Putamen (tissue), 1 donor: ENCODE measurements around the gene SIN3B.
"Not testable (repeated sequence)": the region's sequence is repeated elsewhere in the genome, so short reads cannot be mapped to it uniquely, and the experiment has no call there.

Experiments used
- DNase-seq: peaks from one replicate; pipeline ENCODE4 v3.0.0-alpha.2; 2016; ENCODE audit warnings: low spot score

Gene SIN3B

DNA sequence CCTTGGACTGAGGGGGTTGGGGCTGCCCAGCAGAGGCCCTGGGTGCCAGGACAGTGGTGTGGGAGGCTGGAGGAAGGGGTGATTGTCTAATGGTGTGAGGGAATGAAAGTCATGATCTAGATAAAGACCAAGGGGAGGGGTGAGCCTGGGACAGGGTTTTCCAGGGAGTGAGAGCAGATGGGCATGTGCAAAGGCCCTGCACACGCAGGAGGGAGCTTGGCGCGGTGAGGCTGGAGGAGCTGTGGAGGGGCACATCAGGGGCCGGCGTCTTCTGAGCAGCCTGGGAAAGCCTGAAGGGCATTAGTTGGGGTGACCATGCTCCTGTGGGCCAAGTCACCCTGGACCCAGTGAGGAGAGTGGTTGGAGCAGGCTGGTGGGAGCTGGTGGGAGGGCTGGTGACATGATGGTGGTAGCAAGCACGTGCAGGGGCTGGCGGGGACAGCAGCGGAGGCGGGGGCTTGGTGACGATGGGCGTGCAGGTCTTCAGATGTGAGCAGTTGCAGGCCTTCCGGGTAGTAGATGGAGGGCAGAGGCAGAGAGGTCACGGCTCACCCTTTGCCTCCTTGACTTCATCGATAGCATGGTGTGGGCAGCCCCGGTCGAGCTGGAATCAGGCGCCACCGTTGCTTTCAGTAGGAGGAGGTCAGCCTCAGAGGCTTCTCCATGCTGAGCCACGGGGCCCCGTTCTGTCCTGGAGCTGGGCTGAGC lies 39.4 kb downstream of the SIN3B start:
- DNase-seq, result no peak

DNA sequence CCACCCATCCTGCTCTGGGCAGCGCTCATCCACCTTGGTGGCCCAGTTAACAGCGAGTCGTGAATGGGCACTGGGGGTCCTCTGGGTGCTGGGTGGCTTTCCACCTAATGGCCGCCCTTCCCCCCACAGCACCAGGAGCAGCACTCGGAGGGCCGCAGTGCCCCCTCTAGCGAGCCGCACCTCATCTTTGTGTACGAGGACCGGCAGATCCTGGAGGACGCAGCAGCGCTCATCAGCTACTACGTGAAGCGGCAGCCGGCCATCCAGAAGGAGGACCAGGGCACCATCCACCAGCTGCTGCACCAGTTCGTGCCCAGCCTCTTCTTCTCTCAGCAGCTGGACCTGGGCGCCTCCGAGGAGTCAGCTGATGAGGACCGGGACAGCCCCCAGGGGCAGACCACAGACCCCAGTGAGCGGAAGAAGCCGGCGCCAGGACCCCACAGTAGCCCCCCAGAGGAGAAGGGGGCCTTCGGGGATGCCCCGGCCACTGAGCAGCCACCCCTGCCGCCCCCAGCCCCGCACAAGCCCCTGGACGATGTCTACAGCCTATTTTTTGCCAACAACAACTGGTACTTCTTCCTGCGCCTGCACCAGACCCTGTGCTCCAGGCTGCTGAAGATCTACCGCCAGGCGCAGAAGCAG lies 40.3 kb downstream of the SIN3B start:
- no peak for DNase-seq

DNA sequence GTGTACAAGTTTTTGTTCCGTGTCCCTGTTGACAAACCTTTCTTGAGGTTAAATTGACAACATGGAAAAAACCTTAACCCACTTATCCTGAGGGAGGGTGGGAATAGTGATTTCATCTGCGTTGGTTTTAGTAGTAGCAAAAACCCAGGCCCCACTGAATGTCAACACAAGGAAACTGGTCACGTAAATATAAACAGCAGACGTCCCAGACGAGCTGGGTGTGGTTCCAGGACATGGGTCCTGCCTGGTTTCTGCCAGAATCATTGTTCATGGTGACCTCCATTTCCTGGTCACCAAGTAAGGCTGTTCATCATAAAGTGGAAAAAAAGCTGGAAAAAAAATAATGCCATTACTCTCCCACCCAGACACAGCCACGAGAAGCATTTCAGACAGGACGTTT lies 42.7 kb downstream of the SIN3B start:
- no peak for DNase-seq

DNA sequence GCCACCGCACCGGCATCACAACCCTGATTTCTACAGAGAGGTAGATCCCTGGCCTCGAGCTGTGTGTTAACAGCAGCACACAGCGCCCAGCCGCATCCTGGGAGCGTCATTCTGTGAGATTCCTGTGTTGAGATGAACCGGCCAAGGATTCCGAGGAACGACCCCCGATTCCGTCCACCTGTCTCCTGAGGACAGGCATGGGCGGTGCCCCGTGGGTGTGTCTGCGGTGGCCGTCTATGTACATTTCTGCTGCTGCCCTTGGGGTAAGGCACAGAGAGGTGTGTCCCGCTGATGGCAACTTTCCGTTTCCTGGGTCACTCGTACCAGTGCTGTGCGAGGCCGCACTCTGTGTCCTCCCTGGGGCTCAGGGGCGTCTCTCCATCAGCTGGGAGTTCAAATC lies 43.5 kb downstream of the SIN3B start:
- DNase-seq, result no peak

DNA sequence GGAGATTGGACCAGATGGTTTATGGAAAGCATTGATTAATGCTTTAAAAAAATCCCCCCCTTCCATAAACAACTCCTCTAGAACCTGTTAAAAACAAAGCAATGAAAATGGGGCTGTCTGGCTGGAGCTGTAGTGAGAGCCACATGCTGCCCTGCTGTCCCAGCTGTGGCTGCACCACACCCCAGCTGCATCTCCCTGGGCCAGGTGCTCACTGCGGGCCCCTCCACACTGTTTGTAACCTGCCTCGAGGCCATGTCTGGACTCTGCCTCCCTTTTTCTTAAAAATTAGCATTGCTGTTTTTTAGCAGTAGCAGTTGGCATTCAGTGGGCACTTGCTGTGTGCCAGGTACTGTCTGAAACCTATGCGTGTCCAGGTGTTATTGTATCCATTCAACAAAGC lies 44.4 kb downstream of the SIN3B start:
- no peak for DNase-seq

DNA sequence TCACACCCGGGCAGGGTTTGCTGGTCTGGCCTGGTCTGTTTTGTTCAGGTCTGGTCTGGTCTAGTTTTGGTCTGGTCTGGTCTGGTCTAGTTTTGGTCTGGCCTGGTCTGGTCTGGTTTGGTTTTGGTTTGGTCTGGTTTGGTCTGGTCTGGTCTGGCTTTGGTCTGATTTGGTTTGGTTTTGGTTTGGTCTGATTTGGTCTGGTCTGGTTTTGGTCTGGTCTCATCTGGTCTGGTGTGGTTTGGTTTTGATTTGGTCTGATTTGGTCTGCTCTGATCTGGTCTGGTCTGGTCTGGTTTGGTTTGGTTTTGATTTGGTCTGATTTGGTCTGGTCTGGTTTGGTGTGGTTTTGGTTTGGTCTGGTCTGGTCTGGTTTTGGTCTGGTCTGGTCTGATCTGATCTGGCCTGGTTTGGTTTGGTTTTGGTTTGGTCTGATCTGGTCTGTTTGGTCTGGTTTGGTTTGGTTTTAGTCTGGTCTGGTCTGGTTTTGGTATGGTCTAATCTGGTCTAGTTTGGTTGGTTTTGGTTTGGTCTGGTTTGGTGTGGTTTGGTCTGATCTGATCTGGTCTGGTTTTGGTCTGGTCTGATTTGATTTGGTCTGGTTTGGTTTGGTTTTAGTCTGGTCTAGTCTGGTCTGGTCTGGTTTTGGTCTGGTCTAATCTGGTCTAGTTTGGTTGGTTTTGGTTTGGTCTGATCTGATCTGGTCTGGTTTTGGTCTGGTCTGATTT lies 45.2 kb downstream of the SIN3B start:
- no peak for DNase-seq

DNA sequence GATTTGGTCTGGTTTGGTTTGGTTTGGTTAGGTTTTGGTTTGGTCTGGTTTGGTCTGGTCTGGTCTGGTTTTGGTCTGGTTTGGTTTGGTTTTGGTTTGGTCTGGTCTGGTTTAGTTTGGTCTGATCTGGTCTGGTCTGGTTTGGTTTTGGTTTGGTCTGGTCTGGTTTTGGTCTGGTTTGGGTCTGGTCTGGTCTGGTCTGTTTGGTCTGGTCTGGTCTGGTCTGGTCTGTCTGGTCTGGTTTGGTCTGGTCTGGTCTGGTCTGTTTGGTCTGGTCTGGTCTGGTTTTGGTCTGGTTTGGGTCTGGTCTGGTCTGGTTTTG lies 45.7 kb downstream of the SIN3B start:
- not testable (repeated sequence) for DNase-seq

DNA sequence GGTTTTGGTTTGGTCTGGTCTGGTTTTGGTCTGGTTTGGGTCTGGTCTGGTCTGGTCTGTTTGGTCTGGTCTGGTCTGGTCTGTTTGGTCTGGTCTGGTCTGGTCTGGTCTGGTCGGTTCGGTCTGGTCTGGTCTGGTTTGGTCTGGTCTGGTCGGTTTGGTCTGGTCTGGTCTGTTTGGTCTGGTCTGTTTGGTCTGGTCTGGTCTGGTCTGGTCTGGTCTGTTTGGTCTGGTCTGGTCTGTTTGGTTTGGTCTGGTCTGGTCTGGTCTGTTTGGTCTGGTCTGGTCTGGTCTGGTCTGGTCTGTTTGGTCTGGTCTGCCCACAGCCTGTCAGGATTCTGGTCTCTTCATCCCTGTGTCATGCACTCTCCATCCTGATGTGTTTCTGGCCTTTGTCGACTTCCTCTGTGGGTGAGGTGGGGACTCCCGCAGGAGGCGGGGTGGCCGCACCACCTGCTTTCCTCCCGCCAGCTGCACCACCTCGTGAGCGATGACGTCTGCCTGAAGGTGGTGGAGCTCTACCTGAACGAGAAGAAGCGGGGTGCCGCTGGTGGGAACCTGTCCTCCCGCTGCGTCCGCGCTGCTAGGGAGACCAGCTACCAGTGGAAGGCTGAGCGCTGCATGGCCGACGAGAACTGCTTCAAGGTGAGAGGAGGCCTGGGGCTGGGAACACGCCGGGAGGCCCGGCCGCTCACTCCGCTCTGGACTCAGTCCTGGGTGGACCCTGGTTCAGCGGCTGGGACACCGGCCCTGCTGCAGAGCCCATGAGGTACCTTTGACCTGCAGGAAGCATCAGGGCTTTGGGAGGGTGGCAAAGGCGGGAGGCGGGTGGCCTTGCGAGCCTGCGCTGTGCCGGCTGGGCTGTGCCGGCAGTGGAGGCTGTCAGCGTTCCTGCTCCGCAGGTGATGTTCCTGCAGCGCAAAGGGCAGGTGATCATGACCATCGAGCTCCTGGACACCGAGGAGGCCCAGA lies 46.7 kb downstream of the SIN3B start:
- no peak for DNase-seq

DNA sequence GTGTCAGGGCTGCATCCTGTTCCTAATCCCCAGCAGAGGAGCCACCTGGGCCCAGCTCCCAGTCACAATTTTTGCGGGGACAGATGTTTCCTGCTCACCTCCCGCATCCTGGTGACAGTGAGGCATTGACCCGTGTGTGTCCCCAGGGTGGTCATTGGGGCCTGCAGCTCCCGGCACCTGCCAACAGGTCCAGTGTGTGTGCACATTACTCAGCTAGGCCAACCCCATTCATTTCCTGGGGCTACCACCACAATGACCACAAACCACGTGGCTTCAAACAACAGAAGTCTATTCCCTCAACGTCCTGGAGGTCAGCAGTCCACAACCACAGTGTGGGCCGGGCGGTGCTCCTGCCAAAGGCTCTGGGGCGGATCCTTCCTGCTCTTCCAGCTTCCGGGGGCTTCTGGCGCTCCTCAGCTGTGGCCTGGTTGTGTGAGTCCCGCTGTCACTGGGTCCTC lies 47.7 kb downstream of the SIN3B start:
- no peak for DNase-seq

DNA sequence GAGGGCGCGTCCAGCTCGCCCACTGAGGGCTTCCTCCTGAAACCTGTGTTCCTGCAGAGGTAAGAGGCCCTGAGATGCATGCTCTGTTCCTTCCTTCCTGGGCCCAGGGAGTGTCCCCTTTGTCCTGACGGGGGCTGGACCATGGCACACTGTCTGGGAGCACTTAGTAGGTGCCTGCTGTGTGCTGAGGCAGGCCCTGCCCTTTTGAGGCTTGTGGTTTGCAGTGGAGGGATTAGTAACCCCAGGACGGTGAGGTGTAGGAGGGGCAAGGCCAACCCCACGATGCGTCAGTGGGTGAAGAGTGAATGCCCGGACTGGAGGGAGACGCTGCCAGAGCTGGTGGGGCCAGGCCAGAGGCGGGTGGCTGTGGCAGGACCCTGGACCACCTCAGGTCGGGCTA lies 48.4 kb downstream of the SIN3B start:
- DNase-seq, result no peak

DNA sequence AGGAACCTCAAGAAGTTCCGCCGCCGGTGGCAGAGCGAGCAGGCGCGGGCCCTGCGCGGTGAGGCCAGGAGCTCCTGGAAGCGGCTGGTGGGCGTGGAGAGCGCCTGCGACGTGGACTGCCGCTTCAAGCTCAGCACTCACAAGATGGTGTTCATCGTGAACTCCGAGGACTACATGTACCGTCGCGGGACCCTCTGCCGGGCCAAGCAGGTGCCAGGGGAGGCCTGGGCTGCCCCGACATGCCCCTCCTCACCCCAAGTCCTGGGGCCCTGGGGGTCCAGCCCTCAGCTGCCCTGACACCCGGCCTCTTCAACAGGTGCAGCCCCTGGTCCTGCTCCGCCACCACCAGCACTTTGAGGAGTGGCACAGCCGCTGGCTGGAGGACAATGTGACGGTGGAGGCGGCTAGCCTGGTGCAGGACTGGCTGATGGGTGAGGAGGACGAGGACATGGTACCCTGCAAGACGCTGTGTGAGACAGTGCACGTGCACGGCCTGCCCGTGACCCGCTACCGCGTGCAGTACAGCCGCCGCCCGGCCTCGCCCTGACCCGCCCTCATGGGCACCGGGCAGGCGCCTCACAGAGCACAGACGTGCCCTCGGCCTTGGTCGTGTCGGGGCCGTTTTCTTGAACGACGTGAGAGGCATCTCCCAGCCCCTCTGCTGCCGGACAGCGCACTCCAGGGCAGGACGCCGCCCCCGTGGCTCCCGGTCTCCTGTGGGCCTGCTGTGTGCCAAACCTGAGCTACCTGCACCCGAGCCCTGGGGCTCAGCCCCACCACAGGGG lies 49.2 kb downstream of the SIN3B start:
- DNase-seq, result no peak

DNA sequence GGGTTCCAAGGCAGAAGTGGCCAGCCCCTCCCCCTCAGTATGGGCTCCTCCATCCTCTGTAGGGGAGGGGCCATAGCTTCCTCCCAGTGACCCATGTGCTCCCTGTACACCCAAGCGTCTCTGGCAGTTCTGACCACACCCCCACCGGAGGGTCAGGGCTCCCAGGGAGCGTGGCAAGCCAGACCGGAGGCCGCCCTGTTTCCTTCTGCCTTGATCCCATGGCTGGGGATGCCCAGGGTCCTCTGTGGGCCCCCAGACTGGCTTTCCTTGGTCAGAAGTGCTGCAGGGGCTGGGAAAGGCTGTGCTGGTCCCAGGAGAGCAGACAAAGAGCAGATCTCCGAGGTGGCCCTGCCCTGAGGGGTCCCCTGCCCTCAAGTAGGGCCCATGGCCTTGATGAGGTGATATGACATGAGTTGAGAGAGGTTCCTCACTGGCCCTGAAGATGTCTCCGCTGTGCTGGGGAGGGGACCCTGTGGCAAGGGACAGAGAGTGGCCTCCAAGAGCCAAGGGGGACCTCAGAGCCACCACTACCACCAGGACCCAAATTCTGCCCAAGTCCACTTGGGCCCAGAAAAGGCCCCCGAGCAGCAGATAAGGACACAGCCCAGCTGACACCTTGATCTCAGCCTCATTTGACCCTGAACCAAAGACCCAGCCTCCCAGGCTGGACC lies 51.8 kb downstream of the SIN3B start:
- no peak for DNase-seq

DNA sequence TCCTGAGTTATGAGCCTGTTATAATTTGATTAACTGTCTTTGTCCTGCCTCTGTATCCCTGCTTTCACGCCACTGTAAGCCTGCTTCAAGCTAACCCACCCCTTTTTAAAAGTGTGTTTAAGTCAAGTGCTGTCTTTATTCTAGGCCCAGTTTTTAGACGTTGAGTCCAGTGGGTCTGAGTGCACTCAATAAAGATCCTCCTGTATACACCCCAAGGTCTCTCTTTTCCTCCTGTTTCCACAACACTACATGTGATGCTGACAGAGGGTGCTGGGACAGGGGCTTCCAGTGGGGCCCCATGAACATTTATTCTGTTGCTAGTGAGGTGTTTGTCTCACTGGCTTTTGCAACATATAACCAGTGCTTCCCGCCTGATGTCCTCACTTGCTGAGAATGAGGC lies 52.9 kb downstream of the SIN3B start:
- DNase-seq, result no peak

DNA sequence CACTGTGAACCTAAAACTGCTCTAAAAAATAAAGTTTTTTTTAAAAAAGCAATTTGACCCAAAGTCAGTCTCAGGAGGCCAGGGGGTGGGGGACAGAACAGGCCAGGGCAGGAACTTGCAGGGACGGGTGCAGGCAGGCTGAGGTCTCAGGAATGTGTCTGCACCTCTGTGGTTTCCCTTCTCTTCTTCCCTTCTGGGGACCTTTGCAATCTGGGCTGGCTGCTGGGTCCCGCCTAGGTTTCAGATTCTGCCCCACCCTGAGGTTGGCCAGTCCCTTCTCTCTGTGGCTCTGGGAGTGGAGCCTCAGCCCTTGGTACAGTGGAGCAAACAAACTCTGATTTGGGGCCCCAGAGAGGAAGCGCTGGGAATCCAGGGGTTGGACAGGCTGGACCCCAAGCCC lies 54.3 kb downstream of the SIN3B start:
- no peak for DNase-seq

DNA sequence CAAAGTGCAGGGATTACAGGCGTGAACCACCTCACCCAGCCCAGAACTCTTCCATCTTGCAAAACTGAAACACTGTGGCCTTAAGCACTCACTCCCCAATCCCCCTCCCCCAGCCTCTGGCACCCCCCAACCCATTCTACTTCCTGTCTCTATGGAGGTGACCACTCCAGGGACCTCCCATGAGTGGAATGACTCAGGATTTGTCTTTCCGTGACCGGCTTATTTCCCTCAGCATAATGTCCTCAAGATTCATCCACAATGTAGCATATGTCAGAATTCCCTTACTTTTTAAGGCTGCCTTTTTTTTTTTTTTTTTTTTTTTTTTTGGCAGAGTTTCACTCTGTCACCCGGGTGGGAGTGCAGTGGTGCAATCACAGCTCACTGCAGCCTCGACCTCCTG lies 56.0 kb downstream of the SIN3B start:
- no peak for DNase-seq

DNA sequence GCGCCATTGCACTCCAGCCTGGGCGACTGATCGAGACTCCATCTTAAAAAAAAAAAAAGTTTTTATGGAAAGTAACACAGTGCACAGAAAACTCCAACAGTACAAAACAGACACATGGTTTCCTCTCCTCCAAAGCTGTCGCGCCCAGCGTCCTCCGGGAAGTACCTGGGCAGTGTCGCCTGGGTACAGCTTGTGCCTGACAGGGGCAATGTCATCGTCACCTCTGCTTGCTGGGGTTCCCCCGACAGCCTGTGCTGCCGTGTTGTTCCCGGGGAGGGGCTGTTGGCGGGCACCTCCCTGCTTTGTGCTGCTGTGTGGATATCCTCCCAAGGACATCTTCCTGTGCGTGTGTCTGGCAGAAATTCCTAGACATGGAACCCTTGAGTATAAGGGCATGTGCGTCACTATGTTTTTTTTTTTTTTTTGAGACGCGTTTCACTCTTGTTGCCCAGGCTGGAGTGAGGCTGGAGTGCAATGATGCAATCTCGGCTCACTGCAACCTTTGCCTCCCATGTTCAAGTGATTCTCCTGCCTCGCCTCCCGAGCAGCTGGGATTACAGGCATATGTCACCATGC lies 57.2 kb downstream of the SIN3B start:
- no peak for DNase-seq

DNA sequence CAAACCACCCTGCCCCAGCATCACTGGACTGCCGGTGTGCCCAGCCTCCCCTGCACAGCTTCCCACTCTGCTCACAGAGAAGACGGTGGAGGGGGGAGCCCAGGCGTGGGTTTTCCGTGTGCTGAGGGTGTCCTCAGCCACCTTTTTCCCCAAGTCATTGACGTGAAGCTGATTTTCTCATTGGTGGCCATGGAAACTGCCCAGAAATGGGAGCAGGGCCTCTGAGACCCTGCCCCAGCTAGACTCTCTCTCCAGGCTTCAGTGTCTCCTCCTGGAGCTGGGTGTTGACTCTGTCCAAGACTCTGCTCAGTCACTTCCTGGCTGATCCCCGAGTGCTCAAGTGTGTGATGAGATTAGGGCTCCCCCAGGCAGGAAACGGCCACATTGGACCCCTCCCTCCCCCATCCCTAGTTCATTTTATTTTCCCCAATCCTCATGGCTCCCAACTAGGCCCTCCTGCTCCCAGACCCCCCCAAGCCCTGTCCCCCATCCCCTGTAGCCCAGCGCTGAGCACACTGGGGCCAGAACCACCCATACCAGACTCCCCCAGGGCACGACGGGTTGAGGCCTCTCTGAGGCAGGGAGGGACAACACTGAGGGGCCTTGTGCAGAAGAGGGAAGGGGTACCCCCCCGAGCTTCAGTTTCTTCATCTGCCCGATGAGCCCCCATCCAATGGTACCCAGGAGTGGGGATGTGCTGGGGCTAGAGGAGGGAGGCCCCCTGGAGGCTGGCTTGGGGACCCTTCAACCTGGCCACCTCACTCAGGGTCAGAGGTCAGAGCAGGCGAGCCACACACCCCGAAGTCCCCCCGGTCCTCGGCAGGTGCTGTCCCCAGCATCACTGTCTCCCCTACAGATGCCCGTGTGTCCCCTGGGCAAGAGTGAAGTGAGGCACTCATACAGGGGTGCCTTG lies 58.4 kb downstream of the SIN3B start:
- DNase-seq, result no peak

DNA sequence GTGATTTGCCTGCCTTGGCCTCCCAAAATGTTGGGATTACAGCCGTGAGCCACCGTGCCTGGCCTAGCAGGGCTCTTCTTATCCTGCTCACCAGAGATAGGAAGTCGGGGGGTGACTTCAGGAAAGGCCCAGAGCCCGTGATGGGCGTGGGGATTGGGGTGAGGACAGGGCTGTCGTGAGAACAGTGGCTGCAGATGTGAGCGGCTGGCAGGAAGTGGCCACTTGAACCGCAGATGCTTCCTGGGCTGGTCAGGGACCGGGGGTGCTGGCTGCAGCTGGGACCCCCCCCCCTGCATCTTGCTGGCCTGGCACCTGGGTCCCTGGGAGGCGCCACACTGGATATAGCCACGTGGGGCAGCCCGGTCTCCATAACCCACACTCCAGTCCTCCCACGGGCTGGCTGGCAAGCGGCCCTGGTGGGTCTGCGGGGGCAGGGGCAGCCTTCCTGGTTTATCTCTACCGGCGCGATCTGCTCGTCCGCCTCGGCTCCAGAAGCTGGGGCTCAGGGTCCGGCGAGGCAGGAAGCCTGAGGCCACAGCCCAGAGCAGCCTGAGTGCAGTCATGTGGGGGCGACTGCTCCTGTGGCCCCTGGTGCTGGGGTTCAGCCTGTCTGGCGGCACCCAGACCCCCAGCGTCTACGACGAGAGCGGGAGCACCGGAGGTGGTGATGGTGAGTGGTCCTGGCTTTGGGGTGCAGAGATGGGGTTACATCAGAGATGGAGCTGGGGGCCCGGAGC lies 59.6 kb downstream of the SIN3B start, which contains the start of gene F2RL3:
Gene F2RL3, plus strand, starts transcription at position 371 of the 737 bp plus-strand sequence. Its CDS starts 191 bp downstream, at position 562.
- DNase-seq, result no peak
